SK-N-SH treated with all-trans-retinoic acid at 6 μM for 48 hours (cell line): ENCODE measurements around the gene FDXR.
"Not testable (repeated sequence)": the region's sequence is repeated elsewhere in the genome, so short reads cannot be mapped to it uniquely, and the experiment has no call there.

Experiments used
- ZFP30 ChIP-seq: fragments of 450-650 bp; formaldehyde crosslinking; IDR thresholded peaks from 2 replicates; pipeline ENCODE4 v1.5.0; 2022; ENCODE audit warnings: mild to moderate bottlenecking, moderate library complexity
- ZNF565 ChIP-seq: fragments of 450-650 bp; formaldehyde crosslinking; conservative IDR thresholded peaks from 2 replicates; pipeline ENCODE4 v1.5.0; 2020; ENCODE audit warnings: low read depth, mild to moderate bottlenecking, moderate library complexity

DNA sequence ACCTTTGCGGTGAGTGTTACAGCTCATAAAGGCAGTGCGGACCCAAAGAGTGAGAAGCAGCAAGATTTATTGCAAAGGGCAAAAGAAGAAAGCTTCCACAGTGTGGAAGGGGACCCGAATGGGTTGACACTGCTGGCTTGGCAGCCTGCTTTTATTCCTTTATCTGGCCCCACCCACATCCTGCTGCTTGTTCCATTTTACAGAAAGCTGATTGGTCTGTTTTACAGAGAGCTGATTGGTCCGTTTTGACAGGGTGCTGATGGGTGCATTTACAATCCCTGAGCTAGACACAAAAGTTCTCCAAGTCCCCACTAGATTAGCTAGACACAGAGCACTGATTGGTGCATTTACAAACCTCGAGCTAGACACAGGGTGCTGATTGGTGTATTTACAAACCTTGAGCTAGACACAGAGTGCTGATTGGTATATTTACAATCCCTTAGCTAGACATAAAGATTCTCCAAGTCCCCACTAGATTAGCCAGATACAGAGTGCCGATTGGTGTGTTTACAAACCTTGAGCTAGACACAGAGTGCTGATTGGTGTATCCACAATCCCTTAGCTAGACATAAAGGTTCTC lies 33.5 kb upstream of the FDXR start:
- not testable (repeated sequence) for TF ChIP-seq ZFP30, ZNF565
